Measurements from ENCODE around the gene RNF212.

Gene RNF212

GRCh38 chr4:1032861-1033260, 80.5 kb downstream of the RNF212 start:
- DNase-seq (ENCODE audit: low read depth): no peak
- H3K4me3 ChIP-seq (ENCODE audit: low read depth, low read length): no peak overlapping the region
- no peak for TF ChIP-seq CTCF (conservative IDR thresholded peaks at IDR 0.05; ENCODE audit: low read depth, low read length)

GRCh38 chr4:1031956-1032795, 81.2 kb downstream of the RNF212 start:
- DNase-seq (ENCODE audit: low read depth): no peak
- H3K4me3 ChIP-seq (ENCODE audit: low read depth, low read length): no peak overlapping the region
- peak; percentile 2 for TF ChIP-seq CTCF (conservative IDR thresholded peaks at IDR 0.05; ENCODE audit: low read depth, low read length)

GRCh38 chr4:1031346-1031745, 82.0 kb downstream of the RNF212 start:
- no peak for TF ChIP-seq CTCF (conservative IDR thresholded peaks at IDR 0.05; ENCODE audit: low read depth, low read length)
- DNase-seq (ENCODE audit: low read depth): no peak
- no peak overlapping the region for H3K4me3 ChIP-seq (ENCODE audit: low read depth, low read length)

GRCh38 chr4:1030559-1030958, 82.8 kb downstream of the RNF212 start:
- TF ChIP-seq CTCF (conservative IDR thresholded peaks at IDR 0.05; ENCODE audit: low read depth, low read length): no peak
- no peak for DNase-seq (ENCODE audit: low read depth)
- no peak overlapping the region for H3K4me3 ChIP-seq (ENCODE audit: low read depth, low read length)

- DNase-seq (ENCODE audit: low read depth): no peak
- H3K4me3 ChIP-seq (ENCODE audit: low read depth, low read length): no peak overlapping the region
- TF ChIP-seq CTCF (conservative IDR thresholded peaks at IDR 0.05; ENCODE audit: low read depth, low read length): no peak
Observed at GRCh38 chr4:1030031-1030430, 83.3 kb downstream of the RNF212 start.

- no peak for TF ChIP-seq CTCF (conservative IDR thresholded peaks at IDR 0.05; ENCODE audit: low read depth, low read length)
- no peak for DNase-seq (ENCODE audit: low read depth)
- H3K4me3 ChIP-seq (ENCODE audit: low read depth, low read length): no peak overlapping the region
Observed at GRCh38 chr4:1029529-1029928, 83.8 kb downstream of the RNF212 start.

Measured in choroid plexus epithelial cell (primary cell).